NCI-H345 treated with DMSO at 0.1 percent for 48 hours (cell line): ENCODE data around the gene MALL.
"Not testable (repeated sequence)": the region's sequence is repeated elsewhere in the genome, so short reads cannot be mapped to it uniquely, and the experiment has no call there.

Experiments
- DNase-seq: peaks from one replicate; lab custom pipeline; 2025; ENCODE audit not compliant: unreplicated experiment; lab: John Stamatoyannopoulos, UW

Gene MALL

DNA sequence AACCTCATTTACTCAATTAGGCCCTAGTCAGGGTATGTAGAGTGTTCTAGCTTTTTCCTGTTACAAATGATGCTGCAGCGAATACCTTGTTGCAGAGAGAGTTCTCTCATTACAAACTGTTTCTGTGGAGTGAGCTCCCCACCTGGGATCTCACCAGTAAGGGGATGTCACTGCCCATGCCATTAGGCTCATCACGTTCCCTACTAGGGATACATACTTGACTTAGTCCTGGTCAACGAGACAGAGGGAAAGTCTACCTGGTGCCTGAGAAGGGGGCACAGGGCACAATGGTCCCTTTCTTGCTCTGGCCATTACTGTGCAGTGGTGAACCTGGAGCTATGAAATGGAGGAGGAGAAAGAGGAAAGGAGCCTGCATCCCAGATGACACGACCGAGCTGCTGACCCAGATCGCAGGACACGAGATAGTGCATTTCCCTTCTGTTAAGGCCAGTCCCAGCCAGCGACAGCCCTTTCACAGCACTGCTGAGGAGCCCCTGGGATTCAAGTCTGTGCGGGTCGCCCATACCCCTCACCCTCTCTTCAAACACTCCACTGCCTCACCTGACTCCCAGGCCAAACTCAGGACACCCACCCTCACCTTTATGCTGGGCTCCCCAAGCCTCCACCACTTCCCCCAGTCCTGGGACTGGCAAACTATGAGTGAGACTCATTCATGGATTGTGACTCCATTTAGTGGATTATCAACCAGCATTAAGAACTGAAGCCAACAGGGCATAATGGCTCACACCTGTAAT lies 16.0 kb downstream of the MALL start:
- no peak for DNase-seq

DNA sequence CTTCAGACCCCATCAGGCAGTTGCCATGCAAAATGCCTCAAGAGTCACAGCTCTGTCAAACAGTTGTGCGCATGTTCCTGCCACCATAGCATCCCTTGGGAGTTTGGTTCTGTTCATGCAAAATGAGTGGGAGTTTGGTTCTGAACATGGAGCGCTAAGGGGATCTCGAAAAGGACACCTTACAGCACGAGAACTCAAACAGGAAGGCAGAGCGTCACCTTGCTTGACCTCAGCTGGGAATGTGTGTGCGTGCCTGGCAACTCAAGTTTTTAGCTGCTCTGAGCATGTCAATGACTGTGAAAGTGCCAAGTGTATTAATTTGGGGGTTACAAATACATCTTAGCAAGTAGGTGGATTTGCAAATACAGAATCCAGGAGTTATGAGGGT lies 16.6 kb downstream of the MALL start:
- no peak for DNase-seq

DNA sequence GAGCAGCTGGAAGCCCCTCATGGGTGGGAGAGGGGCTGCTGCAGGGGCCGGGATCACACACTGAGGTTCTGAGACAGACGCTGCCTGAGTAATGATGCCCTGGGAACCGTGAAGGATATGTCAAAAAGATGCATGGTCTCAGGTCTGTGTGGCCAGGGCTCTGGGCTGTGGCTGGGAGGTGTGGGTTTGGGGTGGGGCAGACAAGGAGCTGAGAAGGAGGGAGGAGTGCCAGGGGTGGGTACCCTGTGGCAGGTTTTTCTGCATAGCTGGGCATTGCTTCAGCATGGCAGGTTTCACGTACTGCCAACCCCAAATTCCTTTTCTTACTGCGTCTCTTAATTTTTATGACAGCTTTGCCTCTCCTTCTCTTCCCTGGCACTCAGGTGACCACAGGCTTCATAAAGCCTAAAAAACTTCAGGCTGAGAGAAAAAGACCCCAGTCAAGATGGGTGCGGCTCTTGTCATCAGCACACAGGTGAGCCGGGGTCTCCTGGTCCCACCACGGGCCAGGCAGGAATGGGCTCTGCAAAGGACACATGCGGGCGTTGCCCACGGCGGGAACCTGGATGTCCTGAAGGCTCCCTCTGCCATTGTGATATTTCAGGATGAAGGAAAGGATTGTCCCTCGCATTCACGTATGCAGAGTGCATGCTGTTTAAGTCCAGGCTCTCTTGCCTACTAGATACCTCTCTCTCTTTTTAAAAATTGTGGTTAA lies 18.0 kb downstream of the MALL start:
- no peak for DNase-seq

DNA sequence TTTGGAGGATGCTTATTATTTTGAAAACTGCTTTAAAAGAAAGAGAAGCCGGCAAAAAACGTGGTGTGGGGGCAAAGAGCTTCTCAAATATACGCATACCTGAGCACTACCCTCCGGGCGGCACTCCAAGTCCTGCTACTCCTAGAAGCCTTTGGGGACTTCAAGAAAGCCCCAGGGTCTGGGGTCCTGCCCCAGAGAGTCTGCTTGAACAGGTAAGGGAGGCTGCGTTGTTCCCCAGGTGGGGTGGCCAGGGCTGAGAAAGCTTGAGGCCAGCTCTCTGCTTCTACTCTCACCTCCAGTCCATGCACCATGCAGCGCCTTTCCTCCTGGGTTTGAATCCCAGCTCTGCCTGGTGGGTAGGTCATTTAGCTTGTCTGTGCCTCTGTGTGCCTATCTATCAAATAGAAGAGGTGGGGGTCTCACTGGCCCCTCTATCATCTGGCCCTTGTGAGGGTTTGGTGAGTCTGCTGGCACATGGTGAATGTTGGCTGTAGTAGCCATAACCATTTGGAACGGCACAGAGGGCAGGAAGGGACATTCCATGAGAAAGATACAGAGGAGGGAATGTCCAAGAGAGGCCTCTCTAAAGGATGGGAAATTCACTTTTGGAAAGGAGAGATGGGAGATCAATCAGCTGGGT lies 19.5 kb downstream of the MALL start:
- no peak for DNase-seq

DNA sequence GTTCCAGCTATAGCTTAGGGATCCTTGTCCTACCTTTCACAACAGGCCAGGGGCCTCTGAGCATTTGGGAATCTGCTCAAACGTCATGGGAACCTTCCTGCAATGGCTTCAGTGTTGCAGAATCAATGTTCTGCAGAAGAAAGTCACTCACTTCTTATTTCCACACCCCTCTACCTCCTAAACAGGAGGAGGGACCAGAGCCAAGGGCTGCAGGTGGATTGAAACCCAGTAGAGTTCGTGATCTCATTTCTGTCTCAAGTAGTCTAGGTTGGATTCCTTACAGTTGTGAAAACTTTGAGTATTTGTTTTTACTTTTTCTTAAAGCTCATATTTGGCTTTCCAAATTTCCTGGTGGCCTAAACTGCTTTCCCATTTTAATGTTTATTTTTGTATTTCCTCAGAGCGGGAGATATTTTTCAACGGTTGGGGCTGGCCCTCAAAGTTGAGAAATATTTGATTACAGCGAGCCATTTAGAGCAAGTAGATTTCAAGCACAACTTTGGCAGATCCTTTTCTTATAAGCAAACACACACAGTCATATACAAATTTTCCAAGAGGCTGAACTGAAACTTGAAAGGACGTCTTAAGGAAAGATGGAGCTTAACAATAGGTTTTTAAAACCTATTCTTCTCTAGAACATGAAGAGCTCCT lies 20.6 kb downstream of the MALL start:
- not testable (repeated sequence) for DNase-seq

DNA sequence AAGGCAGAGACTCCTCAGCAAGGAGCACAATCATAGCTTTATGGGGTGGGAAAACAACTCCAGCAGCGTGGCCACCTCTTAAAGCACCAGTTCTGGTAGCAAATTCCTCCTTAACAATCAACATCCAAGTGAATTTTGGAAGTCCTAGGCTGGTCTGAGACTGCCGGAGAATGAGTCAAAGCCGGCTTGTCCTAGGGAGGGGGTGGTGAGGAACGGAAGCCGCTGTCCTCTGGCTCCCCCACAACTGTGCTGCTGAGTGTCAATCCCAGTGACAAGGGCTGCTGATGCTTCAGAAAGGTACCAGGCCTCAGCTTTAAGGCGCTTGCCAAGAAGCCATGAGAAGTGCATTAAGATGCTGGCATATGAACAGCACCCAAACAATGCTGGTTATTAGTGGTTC lies 21.7 kb downstream of the MALL start:
- DNase-seq, result not testable (repeated sequence)

DNA sequence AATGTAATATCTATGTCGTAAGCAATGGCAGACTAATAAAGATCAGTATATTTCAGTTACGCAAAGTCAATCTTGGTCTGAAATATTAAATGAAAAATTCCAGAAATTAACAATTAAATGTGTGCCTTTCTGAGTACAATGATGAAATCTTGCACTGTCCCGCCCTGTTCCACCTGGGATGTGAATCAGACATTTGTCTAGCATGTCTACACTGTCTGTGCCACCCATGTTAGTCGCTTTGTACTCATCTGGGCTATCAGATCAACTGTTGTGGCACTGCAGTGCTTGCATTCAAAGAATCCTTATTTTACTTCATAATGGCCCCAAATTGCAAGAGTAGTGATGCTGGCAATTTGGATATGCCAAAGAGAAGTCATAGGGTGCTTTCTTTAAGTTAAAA lies 25.5 kb downstream of the MALL start:
- not testable (repeated sequence) for DNase-seq

DNA sequence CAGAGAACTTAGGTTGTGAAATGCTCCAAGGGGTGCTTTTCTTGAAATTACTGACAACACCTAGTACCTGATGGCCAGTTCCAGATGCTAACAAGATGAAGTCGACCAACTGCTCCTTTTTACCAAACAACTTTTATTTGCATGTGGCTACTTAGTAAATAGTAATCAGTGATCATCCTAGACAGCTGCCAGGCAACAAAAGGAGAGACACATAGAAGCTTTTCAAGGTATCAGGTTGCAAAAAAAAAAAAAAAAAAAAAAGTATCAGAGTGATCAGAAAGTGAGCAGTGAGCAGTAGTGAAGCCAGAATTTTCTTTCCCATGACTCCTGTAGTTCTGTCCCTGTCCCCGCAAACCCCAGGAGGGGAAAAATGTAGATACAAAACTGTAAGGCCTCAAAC lies 31.9 kb downstream of the MALL start:
- DNase-seq, result not testable (repeated sequence)

DNA sequence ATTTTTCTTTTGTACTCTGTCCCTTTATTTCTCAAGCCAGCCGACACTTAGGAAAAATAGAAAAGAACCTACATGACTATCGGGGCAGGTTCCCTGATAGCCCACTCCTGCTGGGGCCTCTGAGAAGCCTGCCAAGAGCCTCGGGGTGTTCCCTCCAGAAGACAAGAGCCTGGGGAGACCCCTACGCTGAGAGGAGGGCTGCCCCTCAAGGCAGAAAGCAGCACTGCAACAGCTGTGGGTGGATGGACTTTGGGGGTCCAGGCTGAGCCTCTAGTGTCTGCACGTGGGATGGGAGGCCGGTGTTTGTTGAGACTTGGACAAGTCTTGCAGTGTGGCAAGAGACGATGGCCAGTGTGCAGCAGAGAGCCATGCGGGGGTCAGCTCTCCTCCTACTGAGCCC lies 32.5 kb downstream of the MALL start:
- DNase-seq, result not testable (repeated sequence)

DNA sequence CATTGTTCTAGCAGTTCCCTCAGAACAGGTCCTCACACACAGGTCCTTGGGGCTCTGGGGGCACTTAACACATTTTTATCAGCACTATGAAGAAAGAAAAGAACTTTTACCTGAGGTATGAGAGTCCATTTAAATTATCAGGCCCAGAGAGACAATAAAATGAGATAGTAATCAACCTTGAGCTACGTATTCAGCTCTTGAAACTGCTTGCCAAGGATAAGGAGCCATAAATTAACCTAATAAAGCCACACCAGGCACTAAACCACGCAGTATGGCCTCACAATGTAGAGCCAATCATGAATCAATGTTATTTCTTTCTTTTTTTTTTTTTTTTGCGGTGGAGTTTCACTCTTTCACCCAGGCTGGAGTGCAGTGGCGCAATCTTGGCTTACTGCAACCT lies 37.5 kb downstream of the MALL start:
- DNase-seq, result not testable (repeated sequence)

DNA sequence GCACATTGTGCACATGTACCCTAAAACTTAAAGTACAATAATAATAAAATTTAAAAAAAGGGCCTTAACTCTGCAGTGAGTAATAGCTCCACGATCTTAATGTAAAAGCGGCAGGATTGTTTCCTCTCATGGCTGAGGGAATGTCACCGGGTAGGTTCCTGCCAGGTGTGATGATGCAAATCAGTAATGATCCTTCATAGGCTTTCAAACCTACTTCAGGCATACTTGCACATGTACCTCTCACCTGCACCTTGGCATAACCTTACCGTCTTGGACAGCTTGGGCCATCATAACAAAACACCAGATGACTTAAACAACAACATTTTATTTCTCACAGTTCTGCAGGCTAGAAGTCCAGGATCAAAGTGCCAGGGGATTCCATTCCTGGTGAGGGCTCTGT lies 39.7 kb downstream of the MALL start:
- not testable (repeated sequence) for DNase-seq

DNA sequence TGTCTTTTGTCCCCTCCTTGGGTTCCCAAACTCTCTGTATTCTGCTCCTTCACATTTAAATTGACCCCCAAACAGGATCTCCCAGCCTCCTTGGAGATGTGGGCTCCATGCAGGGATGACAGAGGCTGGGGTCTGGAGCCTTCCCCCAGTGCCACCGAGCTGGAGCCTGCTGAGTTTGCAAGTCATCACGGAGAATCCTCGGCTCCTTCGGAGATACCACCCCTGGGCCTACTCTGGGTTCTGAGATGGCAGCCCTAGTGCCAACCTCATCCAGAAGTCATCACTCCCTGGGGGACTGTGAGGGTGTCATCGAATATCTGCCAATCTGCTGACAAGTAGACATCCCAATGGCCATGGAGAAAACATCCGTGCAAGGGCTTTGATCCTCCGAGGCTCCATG lies 45.8 kb downstream of the MALL start:
- DNase-seq, result not testable (repeated sequence)

DNA sequence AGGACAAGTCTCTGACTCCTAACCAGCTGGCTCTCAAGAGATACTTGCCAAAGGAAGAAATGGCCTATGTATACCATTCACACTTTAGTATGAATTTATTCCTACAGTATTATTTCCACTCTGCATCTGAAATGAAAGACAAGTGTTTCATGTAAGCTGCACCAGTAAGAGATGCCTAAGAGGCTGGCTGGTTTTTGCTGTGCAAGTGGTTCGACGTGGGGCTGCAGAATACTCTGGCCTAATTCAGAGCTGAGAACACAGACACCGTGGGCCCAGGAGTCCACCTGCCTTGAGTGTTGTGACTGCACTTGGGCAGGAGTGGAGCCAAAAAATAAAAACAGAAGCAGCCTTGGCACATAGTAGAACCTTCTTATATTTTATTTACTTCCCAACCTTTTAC lies 47.5 kb downstream of the MALL start:
- DNase-seq, result not testable (repeated sequence)

DNA sequence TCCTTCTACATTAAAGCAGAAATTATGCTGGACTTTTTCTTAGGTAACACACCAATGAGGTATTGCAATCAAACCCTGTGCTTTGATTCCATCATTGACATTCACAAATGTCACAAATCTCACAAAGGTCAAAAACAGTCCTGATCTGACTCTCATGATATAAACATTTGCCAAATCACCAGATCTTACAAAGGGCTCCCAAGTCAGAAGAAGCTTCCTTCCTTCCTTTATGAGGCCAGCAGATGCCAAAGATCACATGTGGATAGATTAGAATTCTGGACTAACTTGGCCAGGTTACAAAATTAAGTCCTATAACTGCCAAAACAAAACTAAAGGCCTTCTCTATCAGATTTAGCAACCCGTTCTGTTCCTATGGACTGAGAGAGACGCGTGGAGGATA lies 53.3 kb downstream of the MALL start:
- DNase-seq, result not testable (repeated sequence)

DNA sequence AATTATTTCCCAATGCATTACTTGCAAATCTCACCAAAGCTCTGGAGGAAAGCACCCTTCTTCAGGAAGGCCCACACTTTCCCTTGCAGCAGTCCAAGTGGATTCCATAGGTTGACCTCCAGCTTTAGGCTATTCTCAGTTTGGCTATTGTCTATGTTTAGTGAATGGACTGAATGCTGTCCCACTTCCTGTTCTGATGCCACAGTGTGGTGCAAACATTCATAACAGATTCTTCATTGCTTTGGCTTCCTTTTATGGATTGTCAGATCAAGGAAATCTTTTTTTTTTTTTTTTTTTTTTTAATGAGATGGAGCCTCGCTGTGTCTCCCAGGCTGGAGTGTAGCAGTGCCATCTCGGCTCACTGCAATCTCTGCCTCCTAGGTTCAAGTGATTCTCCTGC lies 55.1 kb downstream of the MALL start:
- DNase-seq, result not testable (repeated sequence)

DNA sequence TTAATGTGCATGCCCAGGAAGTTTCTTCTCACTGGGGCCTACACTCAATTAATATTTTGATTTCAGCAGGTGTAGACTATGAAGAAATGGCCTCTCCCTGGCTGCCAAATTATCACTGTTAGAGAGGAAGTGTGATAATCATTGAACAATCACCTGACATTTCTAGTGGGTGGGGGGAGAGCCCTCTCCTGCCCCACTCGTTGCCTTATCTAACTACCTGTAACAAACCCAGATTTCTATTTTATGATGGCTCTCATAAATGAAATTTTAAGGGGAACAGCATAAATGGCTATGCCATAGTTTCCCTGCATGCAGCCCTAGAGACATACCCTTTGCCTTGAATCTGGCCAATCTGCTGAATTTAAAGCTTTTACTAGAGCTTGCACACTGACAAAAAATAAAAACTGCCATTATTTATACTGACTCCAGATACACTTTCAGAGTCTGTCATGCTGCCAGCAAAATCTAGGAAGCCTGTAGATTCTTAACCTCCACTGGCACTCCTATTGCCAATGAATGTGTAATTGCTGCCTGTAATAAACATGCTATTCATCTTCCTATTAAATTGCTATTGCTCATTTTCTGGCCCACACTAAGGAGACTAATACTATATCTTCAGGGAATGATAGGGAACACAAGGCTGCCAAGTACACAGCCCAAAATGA lies 55.8 kb downstream of the MALL start:
- DNase-seq, result not testable (repeated sequence)

DNA sequence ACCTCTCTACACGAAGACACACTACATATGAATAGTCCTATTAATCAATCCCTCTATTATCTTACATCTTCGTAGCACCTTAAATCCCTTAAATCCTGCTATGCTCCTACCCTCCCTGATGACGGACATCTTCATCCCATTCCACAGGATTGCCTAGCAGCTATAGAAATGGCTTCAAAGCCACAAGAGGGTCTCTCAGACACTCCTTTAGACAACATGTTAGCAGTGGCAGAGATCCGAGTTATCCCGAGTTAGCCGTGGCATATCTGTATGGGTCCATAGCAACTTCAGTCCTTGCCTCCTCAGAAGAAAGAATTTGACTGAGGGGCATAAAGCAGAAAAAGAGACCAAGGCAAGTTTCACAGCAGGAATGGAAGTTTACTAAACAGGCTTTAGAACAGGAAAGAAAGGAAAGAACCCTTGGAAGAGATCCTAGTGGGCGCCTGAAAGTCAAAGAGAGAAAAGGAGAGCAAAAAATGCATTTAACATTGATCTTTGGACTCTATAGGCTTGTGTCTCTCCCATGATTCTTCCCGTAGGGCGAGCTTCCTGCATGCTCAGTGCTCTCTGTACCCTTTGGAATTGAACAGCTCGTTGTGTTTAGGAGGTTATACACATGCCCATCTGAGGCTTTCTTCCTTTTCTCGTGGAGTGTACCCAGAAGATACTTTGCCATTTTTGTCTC lies 56.5 kb downstream of the MALL start:
- not testable (repeated sequence) for DNase-seq

DNA sequence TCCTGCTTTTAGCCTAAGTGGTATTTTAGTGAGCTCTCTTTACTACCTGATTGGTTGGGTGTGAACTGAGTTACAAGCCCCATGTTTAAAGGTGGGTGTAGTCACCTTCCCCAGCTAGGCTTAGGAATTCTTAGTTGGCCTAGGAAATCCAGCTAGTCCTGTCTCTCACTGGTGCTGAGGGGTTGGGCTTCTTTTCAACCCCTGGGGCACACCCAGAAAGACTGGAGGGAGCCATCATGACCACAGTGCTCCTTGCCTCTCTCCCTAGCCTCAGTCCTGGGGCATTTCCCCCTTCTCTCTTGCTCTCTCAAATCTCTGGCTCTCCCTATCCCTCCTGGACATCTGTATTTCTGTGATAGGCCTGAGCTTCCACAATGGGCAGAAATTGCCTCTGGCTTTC lies 57.6 kb downstream of the MALL start:
- DNase-seq, result not testable (repeated sequence)

DNA sequence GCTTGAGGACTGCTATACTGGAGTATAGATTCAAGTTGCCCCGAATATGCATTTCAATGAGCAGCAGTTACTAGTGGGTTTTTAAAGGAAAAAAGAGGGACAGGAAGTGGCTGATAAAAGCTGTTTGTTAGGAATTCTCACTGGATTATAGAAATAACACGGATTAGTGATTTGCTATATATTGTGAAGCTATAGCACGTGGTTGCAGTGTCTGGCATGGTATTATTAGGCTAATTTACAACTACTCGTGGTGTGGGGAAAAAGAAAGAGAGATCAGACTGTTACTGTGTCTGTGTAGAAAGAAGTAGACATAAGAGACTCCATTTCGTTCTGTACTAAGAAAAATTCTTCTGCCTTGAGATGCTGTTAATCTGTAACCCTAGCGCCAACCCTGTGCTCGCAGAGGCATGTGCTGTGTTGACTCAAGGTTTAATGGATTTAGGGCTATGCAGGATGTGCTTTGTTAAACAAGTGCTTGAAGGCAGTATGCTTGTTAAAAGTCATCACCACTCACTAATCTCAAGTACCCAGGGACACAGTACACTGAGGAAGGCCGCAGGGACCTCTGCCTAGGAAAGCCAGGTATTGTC lies 59.7 kb downstream of the MALL start:
- not testable (repeated sequence) for DNase-seq
